GM18873 (cell line): ENCODE results near the gene ZG16B.

Experiments used
- ATAC-seq: cut with Tn5 transposase; IDR thresholded peaks from one replicate; pipeline ENCODE4 v1.9.1; 2021; ENCODE audit warnings: mild to moderate bottlenecking, moderate library complexity, moderate number of reproducible peaks; ENCODE audit not compliant: unreplicated experiment, low FRiP score

Gene ZG16B

GRCh38 chr16:2841606-2842339 is 11.7 kb downstream of the ZG16B start:
- ATAC-seq, result no peak

GRCh38 chr16:2842340-2843000 is 12.4 kb downstream of the ZG16B start:
- no peak for ATAC-seq

GRCh38 chr16:2843526-2843925 is 13.4 kb downstream of the ZG16B start:
- no peak for ATAC-seq

- ATAC-seq, result no peak
Observed at GRCh38 chr16:2845116-2845515, 15.0 kb downstream of the ZG16B start.

GRCh38 chr16:2846511-2847310 is 16.6 kb downstream of the ZG16B start:
- ATAC-seq, result no peak

GRCh38 chr16:2848933-2849725 is 19.0 kb downstream of the ZG16B start:
- ATAC-seq, result no peak

- ATAC-seq, result no peak
Observed at GRCh38 chr16:2852003-2852730, 22.1 kb downstream of the ZG16B start.

GRCh38 chr16:2852731-2853507 is 22.8 kb downstream of the ZG16B start:
- no peak for ATAC-seq

GRCh38 chr16:2853531-2854073 is 23.5 kb downstream of the ZG16B start:
- no peak for ATAC-seq

- ATAC-seq, result no peak
Observed at GRCh38 chr16:2854700-2855309, 24.7 kb downstream of the ZG16B start.

GRCh38 chr16:2855536-2855935 is 25.4 kb downstream of the ZG16B start:
- ATAC-seq, result no peak

- ATAC-seq, result no peak
Observed at GRCh38 chr16:2856061-2856670, 26.1 kb downstream of the ZG16B start.

GRCh38 chr16:2856686-2857450 is 26.8 kb downstream of the ZG16B start:
- ATAC-seq, result no peak

GRCh38 chr16:2857451-2858244 is 27.5 kb downstream of the ZG16B start, which contains the start of gene PRSS22:
Gene PRSS22, minus strand, starts transcription at chr16:2858170. Its CDS starts 66 bp downstream, at chr16:2858104.
- no peak for ATAC-seq

GRCh38 chr16:2858245-2859025 is 28.3 kb downstream of the ZG16B start:
- no peak for ATAC-seq
